SK-N-SH (cell line): ENCODE results near the gene MSL3B.

Source experiments
- CTCF ChIA-PET: fragments of 300-600, 350-600 bp; formaldehyde crosslinking; extraction: SDS; loops from one replicate; lab custom pipeline; 2021; lab: Yijun Ruan, JAX
- POLR2A ChIA-PET: fragments of 350-600 bp; sonication (Branson Sonifier 250); formaldehyde crosslinking; extraction: SDS; loops from one replicate; lab custom pipeline; 2020; ENCODE audit warnings: antibody characterized with exemption, inconsistent platforms; lab: Yijun Ruan, JAX
- DNase-seq: peaks from one replicate; pipeline ENCODE4 v3.0.0; 2012
- H2AFZ ChIP-seq: fragments of 200-600 bp; sonication (generic); 2 replicates; pipeline ENCODE4 v1.8.1; 2016; ENCODE audit warnings: antibody characterized with exemption, mild to moderate bottlenecking, low read depth
- H3F3A ChIP-seq: fragments of 200-600 bp; sonication (generic); replicated peaks from 2 replicates; pipeline ENCODE3; 2016; ENCODE audit warnings: antibody characterized with exemption, mild to moderate bottlenecking; ENCODE audit not compliant: insufficient read depth
- H3K27ac ChIP-seq, 2 experiments: fragments of 200-500 bp in 1 of 2; fragments of 200-600 bp in 1 of 2; sonication (Bioruptor generic) in 1 of 2; sonication (generic), shearing (Covaris generic) in 1 of 2; 2 replicates each; pipeline versions ENCODE4 v1.5.1 to v1.6.1; 2014 to 2016; ENCODE audit warnings: low read depth in 2 of 2, inconsistent platforms in 1 of 2, low read length in 1 of 2, mild to moderate bottlenecking in 1 of 2, mixed read lengths in 1 of 2
- H3K27me3 ChIP-seq: fragments of 200-600 bp; sonication (generic), shearing (Covaris generic); 2 replicates; pipeline ENCODE4 v1.6.1; 2016; ENCODE audit warnings: mixed run types; ENCODE audit not compliant: insufficient read depth
- H3K36me3 ChIP-seq, 2 experiments: fragments of 200-500 bp in 1 of 2; fragments of 200-600 bp in 1 of 2; sonication (Bioruptor generic) in 1 of 2; sonication (generic) in 1 of 2; replicated peaks in 1 of 2; 2 replicates each; pipeline versions ENCODE3 to v1.5.1; 2014 to 2016; ENCODE audit warnings: low read length in 1 of 2, mild to moderate bottlenecking in 1 of 2; ENCODE audit not compliant: insufficient read depth in 2 of 2, control insufficient read depth in 1 of 2
- H3K4me1 ChIP-seq, 2 experiments: fragments of 200-500 bp in 1 of 2; fragments of 200-600 bp in 1 of 2; sonication (Bioruptor generic) in 1 of 2; sonication (generic), shearing (Covaris generic) in 1 of 2; 2 replicates each; pipeline versions ENCODE4 v1.5.1 to v1.6.1; 2014 to 2016; ENCODE audit warnings: low read depth in 1 of 2, low read length in 1 of 2, mixed run types in 1 of 2; ENCODE audit not compliant: insufficient read depth in 2 of 2, control insufficient read depth in 1 of 2
- H3K4me2 ChIP-seq: fragments of 200-600 bp; sonication (generic), shearing (Covaris generic); 2 replicates; pipeline ENCODE4 v1.6.1; 2017; ENCODE audit warnings: mixed run types
- H3K4me3 ChIP-seq, 2 experiments: fragments of 200-500 bp in 1 of 2; fragments of 200-600 bp in 1 of 2; sonication (Bioruptor generic) in 1 of 2; sonication (generic), shearing (Covaris generic) in 1 of 2; 2 replicates each; pipeline versions ENCODE4 v1.5.1 to v1.8.1; 2014 to 2016; ENCODE audit warnings: low read depth in 2 of 2, inconsistent platforms in 1 of 2, low read length in 1 of 2, mild to moderate bottlenecking in 1 of 2, mixed read lengths in 1 of 2, moderate library complexity in 1 of 2
- H3K79me2 ChIP-seq: fragments of 200-600 bp; sonication (generic); 2 replicates; pipeline ENCODE4 v1.8.1; 2017; ENCODE audit warnings: mild to moderate bottlenecking; ENCODE audit not compliant: insufficient read depth
- H3K9ac ChIP-seq: fragments of 200-600 bp; sonication (generic); 2 replicates; pipeline ENCODE4 v1.6.1; 2017; ENCODE audit warnings: mixed run types
- H3K9me2 ChIP-seq: fragments of 200-600 bp; sonication (generic); 2 replicates; pipeline ENCODE4 v1.6.1; 2017; ENCODE audit warnings: mixed run types
- H3K9me3 ChIP-seq: fragments of 200-600 bp; sonication (generic); 2 replicates; pipeline ENCODE4 v1.6.1; 2017; ENCODE audit warnings: mixed run types, mild to moderate bottlenecking, moderate library complexity
- H4K20me1 ChIP-seq: fragments of 200-600 bp; sonication (generic); 2 replicates; pipeline ENCODE4 v1.6.1; 2017; ENCODE audit warnings: mild to moderate bottlenecking, mixed run types; ENCODE audit not compliant: insufficient read depth
- CTCF ChIP-seq: fragments of 200-600 bp; sonication (generic); IDR thresholded peaks from 2 replicates; pipeline ENCODE4 v1.6.1; 2017; ENCODE audit warnings: antibody characterized with exemption, mild to moderate bottlenecking, moderate library complexity
- EZH2phosphoT487 ChIP-seq: fragments of 200-600 bp; sonication (generic); IDR thresholded peaks from 2 replicates; pipeline ENCODE4 v1.6.1; 2017; ENCODE audit warnings: low read depth, mixed run types, mild to moderate bottlenecking, antibody characterized with exemption, moderate library complexity, borderline replicate concordance
- FOSL2 ChIP-seq: IDR thresholded peaks from 2 replicates; pipeline ENCODE4 v1.4.0; 2012; ENCODE audit warnings: low read depth, mild to moderate bottlenecking, moderate library complexity, borderline replicate concordance
- FOXM1 ChIP-seq: IDR thresholded peaks from 2 replicates; pipeline ENCODE4 v1.4.0; 2012; ENCODE audit warnings: low read depth, mild to moderate bottlenecking
- IRF3 ChIP-seq: fragments of 150-350 bp; IDR thresholded peaks from 2 replicates; pipeline ENCODE4 v1.6.1; 2016; ENCODE audit warnings: mild to moderate bottlenecking, low read depth, low read length
- MXI1 ChIP-seq: IDR thresholded peaks from 2 replicates; pipeline ENCODE4 v1.6.1; 2012; ENCODE audit warnings: mild to moderate bottlenecking, low read depth, low read length, improper control_type of control experiment
- NRF1 ChIP-seq: IDR thresholded peaks from 2 replicates; pipeline ENCODE4 v1.6.1; 2012; ENCODE audit warnings: low read depth, mild to moderate bottlenecking, low read length
- POLR2AphosphoS5 ChIP-seq: IDR thresholded peaks from 2 replicates; pipeline ENCODE4 v1.6.1; 2012; ENCODE audit warnings: low read depth, low read length
- RCOR1 ChIP-seq: fragments of 150-350 bp; IDR thresholded peaks from 2 replicates; pipeline ENCODE4 v1.6.1; 2017; ENCODE audit warnings: antibody characterized with exemption, low read length
- TAF1 ChIP-seq: IDR thresholded peaks from 2 replicates; pipeline ENCODE4 v1.6.1; 2012; ENCODE audit warnings: low read depth, mild to moderate bottlenecking, low read length, moderate library complexity, borderline replicate concordance
- TEAD4 ChIP-seq: IDR thresholded peaks from 2 replicates; pipeline ENCODE4 v1.4.0; 2012; ENCODE audit warnings: mild to moderate bottlenecking, borderline replicate concordance; ENCODE audit not compliant: insufficient read depth
- WGBS: methylation state at CpG from one replicate; pipeline ENCODE4 v1.1.6; 2017; ENCODE audit warnings: low lambda C conversion rate; 5-methylcytosine and 5-hydroxymethylcytosine counted together
- TF ChIP-seq, protein P1 (sequence below): IDR thresholded peaks from 2 replicates; pipeline ENCODE4 v1.4.0; 2012; ENCODE audit warnings: low read depth
- TF ChIP-seq, protein P2 (sequence below): fragments of 150-350 bp; IDR thresholded peaks from 2 replicates; pipeline ENCODE4 v1.6.1; 2017; ENCODE audit warnings: antibody characterized with exemption, low read length, low read depth, borderline replicate concordance

MSL3B gene

GRCh38 chr2:233862261-233862768, 5.9 kb downstream of the MSL3B start:
- no peak for DNase-seq
- no peak overlapping the region for H3K9ac ChIP-seq
- ChIA-PET POLR2A (no interaction called here), CTCF (interaction anchor here (1.4 kb wide), 1 partner anchor 28 kb away, joined by 3 read pairs; no protein-coding TSS in a partner anchor)
- WGBS = 85% methylated on average over 4 of the region's 4 CpGs
- H3F3A ChIP-seq = no peaks in the 10 kb centered on the region
- no peaks in the 10 kb centered on the region for H3K79me2 ChIP-seq
- no peaks in the 10 kb centered on the region for H3K36me3 ChIP-seq
- no peaks in the 10 kb centered on the region for H3K27me3 ChIP-seq
- no peaks in the 10 kb centered on the region for H4K20me1 ChIP-seq
- H3K4me1 ChIP-seq = no peaks in the 10 kb centered on the region
- H2AFZ ChIP-seq = no peak overlapping the region
- no peaks in the 10 kb centered on the region for H3K9me3 ChIP-seq
- no peak overlapping the region for H3K4me2 ChIP-seq
- TF ChIP-seq, protein P1, sequence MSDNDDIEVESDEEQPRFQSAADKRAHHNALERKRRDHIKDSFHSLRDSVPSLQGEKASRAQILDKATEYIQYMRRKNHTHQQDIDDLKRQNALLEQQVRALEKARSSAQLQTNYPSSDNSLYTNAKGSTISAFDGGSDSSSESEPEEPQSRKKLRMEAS = no peak
- TF ChIP-seq TEAD4 = no peak
- TF ChIP-seq, protein P2, sequence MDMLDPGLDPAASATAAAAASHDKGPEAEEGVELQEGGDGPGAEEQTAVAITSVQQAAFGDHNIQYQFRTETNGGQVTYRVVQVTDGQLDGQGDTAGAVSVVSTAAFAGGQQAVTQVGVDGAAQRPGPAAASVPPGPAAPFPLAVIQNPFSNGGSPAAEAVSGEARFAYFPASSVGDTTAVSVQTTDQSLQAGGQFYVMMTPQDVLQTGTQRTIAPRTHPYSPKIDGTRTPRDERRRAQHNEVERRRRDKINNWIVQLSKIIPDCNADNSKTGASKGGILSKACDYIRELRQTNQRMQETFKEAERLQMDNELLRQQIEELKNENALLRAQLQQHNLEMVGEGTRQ = no peak
- no peak for TF ChIP-seq RCOR1
- TF ChIP-seq EZH2phosphoT487 = no peak
- no peak for TF ChIP-seq TAF1
- no peak for TF ChIP-seq MXI1
- no peak for TF ChIP-seq FOSL2
- TF ChIP-seq NRF1 = no peak
- TF ChIP-seq, all 33 proteins: peak for 0
- no peaks in the 10 kb centered on the region for H3K9me2 ChIP-seq
- no peak overlapping the region for H3K4me3 ChIP-seq
- H3K27ac ChIP-seq = no peak overlapping the region

GRCh38 chr2:233858331-233858730, 9.9 kb downstream of the MSL3B start:
- Histone ChIP-seq H3K4me2 (no peak overlapping the region), H2AFZ (no peak overlapping the region), H3K36me3 (no peaks in the 10 kb centered on the region), H3K4me1 (peaks cover 0 to 9% of the 10 kb centered on the region in 2 experiments; a peak in 2 of 4 replicates), H3K79me2 (peaks cover 11% of the 10 kb centered on the region), H3K27me3 (no peaks in the 10 kb centered on the region), H4K20me1 (no peaks in the 10 kb centered on the region), H3K9ac (no peak overlapping the region), H3K27ac (no peak overlapping the region), H3K4me3 (no peak overlapping the region), H3K9me2 (no peaks in the 10 kb centered on the region), H3K9me3 (no peaks in the 10 kb centered on the region), H3F3A (no peaks in the 10 kb centered on the region)
- WGBS = 76% methylated on average over 4 of the region's 4 CpGs
- POLR2A ChIA-PET = no interaction called here
- CTCF ChIA-PET = interaction anchor here (0.7 kb wide), 2 partner anchors 18 to 57 kb away, joined by 3 read pairs; no protein-coding TSS in a partner anchor
- TF ChIP-seq CTCF = no peak
- no peak for TF ChIP-seq FOXM1
- no peak for TF ChIP-seq TEAD4
- no peak for TF ChIP-seq POLR2AphosphoS5
- no peak for TF ChIP-seq EZH2phosphoT487
- TF ChIP-seq IRF3 = no peak
- DNase-seq = no peak
